GM12878 (cell line): ENCODE measurements around the gene HPSE2. TPM values are rescaled to one million over a fixed set of nuclear protein-coding genes. Genes with fewer than 3 reads are reported as not detected.

ENCODE experiments used
- ATAC-seq: fragments of 200-7000 bp; cut with Tn5 transposase; 3 replicates; pipeline ENCODE4 v1.9.1; 2020; ENCODE audit warnings: mild to moderate bottlenecking, moderate library complexity
- BruUV-seq: library from RNA; stranded (reverse); fragments of 400-500 nt; replicated peaks from 2 replicates; lab custom pipeline; 2021; lab: Mats Ljungman, UMichigan
- CTCF ChIA-PET: fragments of 300-600 bp; sonication (Branson Sonifier 250); formaldehyde crosslinking; extraction: SDS; loops from one replicate; lab custom pipeline; 2021; ENCODE audit warnings: inconsistent platforms; lab: Yijun Ruan, JAX
- POLR2A ChIA-PET: fragments of 350-600 bp; formaldehyde crosslinking; extraction: SDS; loops from one replicate; lab custom pipeline; 2021; ENCODE audit warnings: inconsistent platforms; lab: Charles Lee
- RAD21 ChIA-PET: fragments of 300-600 bp; sonication (Branson Sonifier 250); formaldehyde crosslinking; loops from one replicate; lab custom pipeline; 2023; ENCODE audit warnings: antibody characterized with exemption; ENCODE audit not compliant: unreplicated experiment; lab: Charles Lee
- SMC1A ChIA-PET: fragments of 300-600 bp; sonication (Branson Sonifier 250); formaldehyde crosslinking; loops from one replicate; lab custom pipeline; 2023; ENCODE audit not compliant: unreplicated experiment, uncharacterized antibody; lab: Charles Lee
- DNase-seq: peaks from one replicate; pipeline ENCODE4 v3.0.0-alpha.2; 2011; ENCODE audit warnings: low read depth, low spot score
- FAIRE-seq: peaks from 3 replicates; lab custom pipeline; 2011; peaks lifted over from hg19 to GRCh38; lab: Jason Lieb, UNC
- H2AFZ ChIP-seq: 2 replicates; pipeline ENCODE4 v1.6.0; 2011; ENCODE audit warnings: low read depth, low read length, control low read depth; ENCODE audit not compliant: control insufficient read depth
- H3K27ac ChIP-seq: 2 replicates; pipeline ENCODE4 v1.5.1; 2011; ENCODE audit warnings: control low read depth; ENCODE audit not compliant: control insufficient read depth, insufficient read depth
- H3K27me3 ChIP-seq, 2 experiments: replicated peaks in 1 of 2; 2 replicates each; pipeline versions ENCODE4 v1.6.0 to v1.6.1; 2011; ENCODE audit warnings: low read length in 1 of 2; ENCODE audit not compliant: control insufficient read depth in 2 of 2, insufficient read depth in 2 of 2
- H3K36me3 ChIP-seq, 2 experiments: 2 replicates each; pipeline ENCODE4 v1.5.1; 2011; ENCODE audit warnings: low read length in 1 of 2; ENCODE audit not compliant: control insufficient read depth in 2 of 2, insufficient read depth in 2 of 2
- H3K4me1 ChIP-seq: 2 replicates; pipeline ENCODE4 v1.6.1; 2011; ENCODE audit warnings: mild to moderate bottlenecking, low read length, moderate library complexity, mixed read lengths; ENCODE audit not compliant: control insufficient read depth, insufficient read depth
- H3K4me2 ChIP-seq: 2 replicates; pipeline ENCODE4 v1.6.0; 2011; ENCODE audit warnings: control low read depth; ENCODE audit not compliant: control insufficient read depth, insufficient read depth
- H3K4me3 ChIP-seq: fragments of 200-600 bp; sonication (generic); 2 replicates; pipeline ENCODE4 v1.5.1; 2016
- H3K79me2 ChIP-seq: 2 replicates; pipeline ENCODE4 v1.6.0; 2011; ENCODE audit warnings: low read length; ENCODE audit not compliant: control insufficient read depth, insufficient read depth
- H3K9ac ChIP-seq: 2 replicates; pipeline ENCODE4 v1.8.0; 2011; ENCODE audit warnings: low read length, control low read depth, mixed read lengths; ENCODE audit not compliant: control insufficient read depth, insufficient read depth
- H3K9me3 ChIP-seq: replicated peaks from 3 replicates; pipeline ENCODE4 v1.5.1; 2011; ENCODE audit warnings: mild to moderate bottlenecking, low read length; ENCODE audit not compliant: control insufficient read depth, insufficient read depth
- H4K20me1 ChIP-seq: 2 replicates; pipeline ENCODE4 v1.6.0; 2011; ENCODE audit not compliant: control insufficient read depth, insufficient read depth
- CEBPB ChIP-seq, 2 experiments: fragments of 150-350 bp in 1 of 2; IDR thresholded peaks; 2 replicates each; pipeline ENCODE4 v1.6.1; 2012 to 2014; ENCODE audit warnings: low read depth in 2 of 2, low read length in 2 of 2, borderline replicate concordance in 1 of 2, inconsistent platforms in 1 of 2
- FOXM1 ChIP-seq: IDR thresholded peaks from 2 replicates; pipeline ENCODE4 v1.6.1; 2012; ENCODE audit warnings: low read depth, mild to moderate bottlenecking, inconsistent platforms, low read length, moderate library complexity
- GABPA ChIP-seq: IDR thresholded peaks from 2 replicates; pipeline ENCODE4 v1.6.1; 2014; ENCODE audit warnings: antibody characterized with exemption, low read depth, mild to moderate bottlenecking, inconsistent platforms
- JUNB ChIP-seq: IDR thresholded peaks from 2 replicates; pipeline ENCODE4 v1.6.1; 2016; ENCODE audit warnings: antibody characterized with exemption, mild to moderate bottlenecking
- KDM1A ChIP-seq: fragments of 200-600 bp; sonication (generic); IDR thresholded peaks from 2 replicates; pipeline ENCODE4 v1.6.1; 2016; ENCODE audit warnings: borderline replicate concordance
- MTA3 ChIP-seq: IDR thresholded peaks from 2 replicates; pipeline ENCODE4 v1.6.1; 2012; ENCODE audit warnings: low read length, inconsistent platforms, borderline replicate concordance
- MYC ChIP-seq: IDR thresholded peaks from 2 replicates; pipeline ENCODE4 v1.6.1; 2011; ENCODE audit warnings: mild to moderate bottlenecking, low read length, moderate library complexity, inconsistent platforms; ENCODE audit not compliant: insufficient read depth, insufficient replicate concordance, insufficient read length, severe bottlenecking
- STAT3 ChIP-seq: IDR thresholded peaks from 2 replicates; pipeline ENCODE4 v1.6.1; 2011; ENCODE audit warnings: low read depth, low read length, improper control_type of control experiment
- SUPT20H ChIP-seq: IDR thresholded peaks from 2 replicates; pipeline ENCODE4 v1.6.1; 2011; ENCODE audit warnings: low read depth, mild to moderate bottlenecking, low read length, moderate library complexity, borderline replicate concordance; ENCODE audit not compliant: control insufficient read depth
- ZBTB11 ChIP-seq: fragments of 450-650 bp; formaldehyde crosslinking; IDR thresholded peaks from 2 replicates; pipeline ENCODE4 v1.5.0; 2022; ENCODE audit warnings: mild to moderate bottlenecking, missing genetic modification characterization
- WGBS: methylation state at CpG from one replicate; pipeline ENCODE4 v1.1.6; 2016; ENCODE audit warnings: low lambda C conversion rate; ENCODE audit not compliant: insufficient replicate concordance, insufficient coverage; ENCODE audit errors: missing lambda C conversion rate; 5-methylcytosine and 5-hydroxymethylcytosine counted together
- in situ Hi-C: fragments of 300-500 bp; cut with MboI; formaldehyde crosslinking; loops from 9 replicates; pipeline ENCODE4 v1.14.3; 2018; ENCODE audit warnings: mixed read lengths
- intact Hi-C: fragments of 100-400 bp; cut with micrococcal nuclease; formaldehyde crosslinking; loops from one replicate; pipeline ENCODE4 v1.14.2; 2022; ENCODE audit not compliant: unreplicated experiment
- polyA plus RNA-seq, 11 experiments: library from polyadenylated mRNA; depleted of rRNA in 4 of 11; unstranded in 6 of 11; stranded (reverse) in 5 of 11; fragments of >200 nt; fragmentation: Nextera tagmentation in 4 of 11; fragmentation: Illumina TruSeq in 1 of 11; extraction: Ambion mirVana in 4 of 11; extraction: Trizol in 1 of 11; gene quantifications; 1 replicate in 1 of 11; 2 replicates in 10 of 11; pipeline versions ENCODE4 v1.2.1 to v1.2.3, GENCODE V29; 2011 to 2016; ENCODE audit warnings: inconsistent platforms in 2 of 11, missing spikeins in 2 of 11, low read depth in 1 of 11
- total RNA-seq, 4 experiments: library from RNA; depleted of rRNA in 3 of 4; stranded (reverse); fragments of >200 nt in 3 of 4; fragmentation: Illumina TruSeq in 1 of 4; extraction: Trizol in 1 of 4; gene quantifications; 2 replicates each; pipeline versions ENCODE4 v1.2.1 to v1.2.3, GENCODE V29; 2013 to 2021

The HPSE2 gene
- total and polyA plus RNA-seq, 10 of the 15 experiments (the other 5 are each of a cell fraction or from before 2014, with no cell fraction given) = 0.06 TPM; not detected in 9

DNA sequence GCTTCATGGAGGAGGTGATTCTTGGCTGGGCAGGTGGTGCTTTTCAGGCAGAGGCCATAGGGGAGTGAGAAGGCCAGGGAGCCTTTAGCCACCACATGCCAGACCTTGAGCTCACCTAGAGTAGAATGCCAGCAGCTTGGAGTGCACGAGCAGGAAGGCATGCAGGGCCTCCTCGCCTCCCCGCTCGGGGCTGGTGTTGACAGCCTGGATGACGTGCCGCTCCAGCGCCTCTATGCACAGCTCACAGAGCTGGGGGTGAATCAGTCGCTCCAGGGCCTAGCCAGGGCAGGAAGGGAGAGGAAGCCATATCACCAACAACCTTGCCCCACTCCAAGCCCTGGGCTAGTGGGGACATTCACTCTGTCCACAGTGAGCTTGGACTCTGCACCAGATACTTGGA is 804.6 kb downstream of the HPSE2 start:
- DNase-seq = no peak
- Histone ChIP-seq H3K9me3 (peaks cover 4% of the 10 kb centered on the region; the same call in 1 of the 3 replicates), H3K27me3 (no peaks in the 10 kb centered on the region), H3K36me3 (peaks cover 33% of the 10 kb centered on the region in 2 experiments), H2AFZ (no peak overlapping the region), H3K79me2 (no peaks in the 10 kb centered on the region), H3K4me3 (no peak overlapping the region), H4K20me1 (no peaks in the 10 kb centered on the region), H3K4me1 (no peaks in the 10 kb centered on the region), H3K4me2 (no peak overlapping the region), H3K27ac (no peak overlapping the region), H3K9ac (no peak overlapping the region)
- no peak for FAIRE-seq
- BruUV-seq = no TSS peak
- POLR2A ChIA-PET = no interaction called here
- RAD21 ChIA-PET = no interaction called here
- SMC1A ChIA-PET = no interaction called here
- CTCF ChIA-PET = interaction anchor here (0.6 kb wide), 1 partner anchor 295 kb away, joined by 3 read pairs; no protein-coding TSS in a partner anchor
- WGBS = 93% methylated on average over 8 of the region's 8 CpGs
- ATAC-seq = no peak
- in situ Hi-C loops (no loop called here), intact Hi-C loops (no loop called here)
- TF ChIP-seq MTA3 (no peak), STAT3 (no peak), FOXM1 (no peak), SUPT20H (no peak), KDM1A (no peak), MYC (no peak), JUNB (no peak), ZBTB11 (CRISPR knock-in tag) (no peak), CEBPB (IDR thresholded peaks at IDR 0.05; ENCODE audit: borderline replicate concordance in 1 of 2, low read depth in 2 of 2, low read length in 2 of 2) (no peak), GABPA (no peak)
